Hepatic stellate cell (primary cell): ENCODE measurements around the gene SPG11.

ENCODE experiments used
- DNase-seq: peaks from one replicate; pipeline ENCODE4 v3.0.0; 2011; ENCODE audit warnings: low spot score

The SPG11 gene

GRCh38 chr15:44623178-44623577 lies 40.3 kb downstream of the SPG11 start:
- DNase-seq, result no peak

- no peak for DNase-seq
These were observed 43.4 kb downstream of the SPG11 start for GRCh38 chr15:44620081-44620480.

- DNase-seq, result no peak
These were observed 46.5 kb downstream of the SPG11 start for GRCh38 chr15:44616974-44617373.

- no peak for DNase-seq
These were observed 56.7 kb downstream of the SPG11 start for GRCh38 chr15:44606740-44607139.

- no peak for DNase-seq
These were observed 60.3 kb downstream of the SPG11 start for GRCh38 chr15:44603126-44603525.

GRCh38 chr15:44598892-44599291 lies 64.6 kb downstream of the SPG11 start:
- DNase-seq, result no peak

GRCh38 chr15:44598066-44598465 lies 65.4 kb downstream of the SPG11 start:
- DNase-seq, result no peak

GRCh38 chr15:44596511-44597010 lies 66.9 kb downstream of the SPG11 start:
- no peak for DNase-seq

GRCh38 chr15:44595656-44596510 lies 67.6 kb downstream of the SPG11 start:
- no peak for DNase-seq

- no peak for DNase-seq
These were observed 68.2 kb downstream of the SPG11 start for GRCh38 chr15:44595246-44595645.

GRCh38 chr15:44593042-44593736 lies 70.3 kb downstream of the SPG11 start:
- DNase-seq, result no peak

- DNase-seq, result no peak
These were observed 72.1 kb downstream of the SPG11 start for GRCh38 chr15:44591326-44591725.

- no peak for DNase-seq
These were observed 74.9 kb downstream of the SPG11 start for GRCh38 chr15:44588541-44588940.

GRCh38 chr15:44585633-44586032 lies 77.8 kb downstream of the SPG11 start:
- no peak for DNase-seq

GRCh38 chr15:44584162-44584749 lies 79.2 kb downstream of the SPG11 start:
- peak; percentile 25 for DNase-seq

- no peak for DNase-seq
These were observed 83.4 kb downstream of the SPG11 start for GRCh38 chr15:44580105-44580504.

- no peak for DNase-seq
These were observed 88.7 kb downstream of the SPG11 start for GRCh38 chr15:44574734-44575133.

GRCh38 chr15:44573386-44573785 lies 90.1 kb downstream of the SPG11 start:
- DNase-seq, result no peak

- DNase-seq, result no peak
These were observed 93.1 kb downstream of the SPG11 start for GRCh38 chr15:44570361-44570760.

- no peak for DNase-seq
These were observed 94.1 kb downstream of the SPG11 start for GRCh38 chr15:44569316-44569715.

GRCh38 chr15:44568338-44568737 lies 95.1 kb downstream of the SPG11 start:
- DNase-seq, result no peak

- DNase-seq, result no peak
These were observed 97.3 kb downstream of the SPG11 start for GRCh38 chr15:44566155-44566540.
